ENCODE data around the gene ALX3. TPM values are rescaled to one million over a fixed set of nuclear protein-coding genes. Genes with fewer than 3 reads are reported as not detected.

ALX3 gene
- polyA plus RNA-seq, 1 experiment = not detected

GRCh38 chr1:110111081-110111480 is 40.6 kb upstream of the ALX3 start:
- peaks cover 65% of the 10 kb centered on the region for H3K27me3 ChIP-seq (ENCODE audit: control insufficient read depth, insufficient read depth, low read length)

GRCh38 chr1:110107867-110108469 is 37.5 kb upstream of the ALX3 start:
- Histone ChIP-seq H3K27me3 (ENCODE audit: control insufficient read depth, insufficient read depth, low read length) (peaks cover 46% of the 10 kb centered on the region), H3K4me3 (ENCODE audit: low read depth, low read length) (no peak overlapping the region), H3K27ac (ENCODE audit: low read depth, low read length) (no peak overlapping the region), H3K9me3 (ENCODE audit: control insufficient read depth, insufficient read depth, low read length) (no peaks in the 10 kb centered on the region; the same call in 1 of the 2 replicates)
- CTCF ChIA-PET = interaction anchor here (1.0 to 1.7 kb wide), 2 partner anchors 20 to 54 kb away, joined by 4 to 5 read pairs; no protein-coding TSS in a partner anchor
- DNase-seq (ENCODE audit: low read depth, low spot score) = no peak
- POLR2A ChIA-PET = no interaction called here
- TF ChIP-seq CTCF (IDR thresholded peaks at IDR 0.05; ENCODE audit: low read depth, low read length) = no peak

More at GRCh38 chr1:110111081-110111480, 40.6 kb upstream of the ALX3 start:
- TF ChIP-seq CTCF (IDR thresholded peaks at IDR 0.05; ENCODE audit: low read depth, low read length) = no peak
- Histone ChIP-seq H3K9me3 (ENCODE audit: control insufficient read depth, insufficient read depth, low read length) (no peaks in the 10 kb centered on the region; the same call in 1 of the 2 replicates), H3K4me3 (ENCODE audit: low read depth, low read length) (no peak overlapping the region), H3K27ac (ENCODE audit: low read depth, low read length) (no peak overlapping the region)
- CTCF ChIA-PET = no interaction called here
- POLR2A ChIA-PET = no interaction called here
- no peak for DNase-seq (ENCODE audit: low read depth, low spot score)

- POLR2A ChIA-PET = no interaction called here
- H3K27ac ChIP-seq (ENCODE audit: low read depth, low read length) = no peak overlapping the region
- DNase-seq (ENCODE audit: low read depth, low spot score) = peak; percentile 43
- CTCF ChIA-PET = interaction anchor here (0.6 to 11.3 kb wide), 25 partner anchors 9 to 354 kb away, joined by 3 to 180 read pairs (median 4); no protein-coding TSS in a partner anchor
- TF ChIP-seq CTCF (IDR thresholded peaks at IDR 0.05; ENCODE audit: low read depth, low read length) = peak; percentile 98
- H3K4me3 ChIP-seq (ENCODE audit: low read depth, low read length) = no peak overlapping the region
- peaks cover 40% of the 10 kb centered on the region for H3K27me3 ChIP-seq (ENCODE audit: control insufficient read depth, insufficient read depth, low read length)
- no peaks in the 10 kb centered on the region for H3K9me3 ChIP-seq (ENCODE audit: control insufficient read depth, insufficient read depth, low read length)
These were observed 35.8 kb upstream of the ALX3 start for GRCh38 chr1:110106013-110106941.

- no peak for TF ChIP-seq CTCF (IDR thresholded peaks at IDR 0.05; ENCODE audit: low read depth, low read length)
- peak overlapping the region; percentile 11 for H3K27ac ChIP-seq (ENCODE audit: low read depth, low read length)
- ChIA-PET POLR2A (no interaction called here), CTCF (interaction anchor here (1.0 to 11.3 kb wide), 5 partner anchors 12 to 72 kb away, joined by 3 to 180 read pairs (median 6); no protein-coding TSS in a partner anchor)
- no peaks in the 10 kb centered on the region for H3K9me3 ChIP-seq (ENCODE audit: control insufficient read depth, insufficient read depth, low read length)
- no peak overlapping the region for H3K4me3 ChIP-seq (ENCODE audit: low read depth, low read length)
- peaks cover 20% of the 10 kb centered on the region for H3K27me3 ChIP-seq (ENCODE audit: control insufficient read depth, insufficient read depth, low read length)
- no peak for DNase-seq (ENCODE audit: low read depth, low spot score)
These were observed 31.6 kb upstream of the ALX3 start for GRCh38 chr1:110102081-110102480.

Data from AG04450 (cell line).